GM18499 (cell line): ENCODE data around the gene ADAM17.
"Not testable (repeated sequence)": the region's sequence is repeated elsewhere in the genome, so short reads cannot be mapped to it uniquely, and the experiment has no call there.

ENCODE experiments used
- ATAC-seq: cut with Tn5 transposase; IDR thresholded peaks from one replicate; pipeline ENCODE4 v1.9.1; 2021; ENCODE audit warnings: moderate number of reproducible peaks; ENCODE audit not compliant: insufficient read depth, unreplicated experiment

Gene ADAM17

DNA sequence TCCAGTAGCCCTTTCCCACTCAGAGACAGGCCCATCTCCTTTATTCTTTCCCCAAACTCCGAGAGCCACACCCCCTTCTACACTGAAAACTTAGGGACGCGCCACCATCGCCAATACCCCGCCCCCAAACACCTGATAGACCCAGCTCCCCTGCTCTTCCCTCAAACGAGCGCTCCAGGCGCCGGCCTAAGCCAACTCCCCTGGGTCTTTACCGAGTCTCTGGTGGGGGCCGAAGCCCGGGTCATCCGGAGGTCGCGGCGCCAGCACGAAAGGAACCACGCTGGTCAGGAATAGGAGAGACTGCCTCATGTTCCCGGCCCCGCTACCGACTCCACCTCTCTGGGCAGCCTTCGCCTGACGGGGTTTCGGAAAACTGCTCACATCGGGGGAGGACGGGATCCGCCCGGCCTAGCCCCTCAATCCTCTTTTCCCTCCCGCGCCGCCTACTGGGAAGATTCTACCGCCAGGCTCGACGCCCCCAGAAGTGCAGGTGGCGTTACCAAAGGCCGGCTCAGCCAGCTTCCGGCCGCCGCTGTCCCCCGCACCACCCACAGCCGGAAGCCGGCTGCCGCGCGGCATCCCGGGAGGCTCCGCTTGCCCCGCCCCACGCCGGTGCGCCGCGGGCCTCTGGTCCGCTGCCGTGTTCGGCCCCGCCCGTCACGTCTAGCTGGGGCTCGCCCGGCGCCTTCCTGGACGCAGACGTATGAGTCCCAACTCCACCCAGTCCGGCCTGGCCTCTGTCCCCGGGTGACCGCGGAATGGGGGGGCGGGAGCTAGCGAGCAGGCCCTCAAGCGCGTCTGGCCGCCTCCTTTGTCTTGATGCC lies at the start of gene ADAM17:
Gene ADAM17, minus strand, starts transcription at position 534 of the 824 bp plus-strand sequence. Its CDS starts 225 bp downstream, at position 309.
- peak; percentile 69 for ATAC-seq

DNA sequence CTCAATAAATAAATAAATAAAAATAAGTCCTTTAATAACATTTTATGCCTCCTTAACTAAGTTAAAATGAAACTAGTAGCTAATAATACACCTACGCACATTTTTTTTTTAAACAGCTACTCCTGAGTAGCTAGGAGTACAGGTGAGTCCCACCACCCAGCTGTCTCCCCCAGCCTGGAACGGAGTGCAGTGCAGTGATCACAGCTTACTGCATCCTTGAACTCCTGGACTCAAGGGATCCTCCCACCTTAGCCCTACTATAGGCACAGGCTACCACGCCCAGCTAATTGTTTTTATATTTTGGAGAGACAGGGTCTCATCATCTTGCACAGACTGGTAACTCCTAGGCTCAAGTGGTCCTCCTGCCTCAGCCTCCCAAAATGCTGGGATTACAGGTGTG lies 46.8 kb upstream of the ADAM17 start:
- no peak for ATAC-seq

DNA sequence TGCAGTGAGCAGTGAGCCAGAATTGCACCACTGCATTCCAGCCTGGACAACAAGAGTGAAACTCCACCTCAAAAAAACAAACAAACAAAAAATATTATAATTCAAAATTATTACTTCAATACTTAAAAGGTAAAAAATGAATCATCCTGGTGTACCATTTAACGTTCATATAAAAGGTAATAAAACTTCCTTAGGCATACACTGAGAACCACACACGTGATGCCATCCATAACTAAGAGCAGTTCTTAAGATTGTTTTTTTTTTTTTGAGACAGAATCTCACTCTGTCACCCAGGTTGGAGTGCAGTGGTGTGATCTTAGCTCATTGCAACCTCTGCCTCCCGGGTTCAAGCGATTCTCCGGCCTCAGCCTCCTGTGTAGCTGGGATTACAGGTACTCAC lies 45.8 kb upstream of the ADAM17 start:
- no peak for ATAC-seq

DNA sequence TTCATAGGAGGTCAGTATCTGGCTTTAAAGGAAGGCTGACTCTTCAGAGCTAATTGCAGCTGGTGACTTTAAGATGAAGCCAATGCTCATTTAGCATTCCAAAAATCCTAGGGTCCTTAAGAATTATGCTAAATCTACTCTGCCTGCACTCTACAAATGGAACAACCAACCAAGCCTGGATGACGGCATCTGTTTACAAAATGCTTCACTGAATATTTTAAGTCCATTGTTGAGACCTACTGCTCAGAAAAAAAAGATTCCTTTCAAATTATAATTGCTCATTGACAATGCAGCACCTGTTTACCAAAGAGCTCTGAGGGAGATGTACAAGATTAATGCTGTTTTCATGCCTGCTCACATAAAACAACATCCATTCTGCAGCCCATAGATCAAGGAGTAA lies 43.8 kb upstream of the ADAM17 start:
- ATAC-seq, result no peak

DNA sequence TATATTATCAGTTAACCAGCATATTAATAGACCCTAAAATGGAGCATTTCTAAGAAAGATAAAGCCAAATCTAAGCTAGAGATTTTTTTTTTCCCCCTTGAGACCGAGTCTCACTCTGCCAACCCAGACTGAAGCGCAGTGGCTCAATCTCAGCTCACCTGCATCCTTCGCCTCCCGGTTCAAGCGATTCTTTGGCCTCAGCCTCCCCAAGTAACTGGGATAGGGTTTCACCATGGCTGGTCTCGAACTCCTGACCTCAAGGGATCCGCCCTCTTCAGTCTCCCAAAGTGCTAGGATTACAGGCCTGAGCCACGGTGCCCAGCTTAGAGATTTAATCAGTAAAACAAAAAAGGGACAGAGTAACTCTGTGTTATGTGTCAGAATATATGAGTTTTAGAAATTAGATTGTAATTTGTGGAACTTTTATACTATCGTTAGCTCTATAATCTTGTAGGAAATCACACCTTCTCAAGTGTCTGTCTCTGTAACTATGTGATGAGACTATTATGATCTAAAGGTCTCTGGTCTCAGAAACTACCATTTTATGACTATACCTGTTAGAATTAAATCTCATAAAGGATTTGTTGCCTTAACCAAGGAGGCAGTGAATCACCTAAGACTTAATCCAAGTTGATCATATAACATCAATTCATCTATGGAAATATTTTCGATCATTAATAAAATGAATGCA lies 41.1 kb upstream of the ADAM17 start:
- no peak for ATAC-seq

DNA sequence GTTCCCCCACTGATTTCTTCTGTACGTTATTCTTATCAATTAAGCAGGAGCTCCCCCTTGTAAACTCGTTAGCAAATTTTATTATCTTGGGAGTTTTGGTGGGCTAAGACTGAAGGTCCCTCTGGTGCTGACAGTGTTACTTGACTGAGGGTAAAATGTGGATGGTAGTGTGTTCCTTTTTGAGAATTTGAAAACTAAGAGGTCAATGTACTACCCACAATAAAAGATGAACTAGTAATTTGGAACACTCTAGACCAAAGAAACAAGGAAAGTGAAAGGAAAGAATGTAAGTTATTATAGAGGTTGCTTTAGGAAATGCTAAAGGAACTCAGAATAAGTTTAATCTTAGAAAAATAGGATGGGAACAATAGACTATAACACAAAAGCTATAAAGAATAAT lies 40.1 kb upstream of the ADAM17 start:
- ATAC-seq, result no peak

DNA sequence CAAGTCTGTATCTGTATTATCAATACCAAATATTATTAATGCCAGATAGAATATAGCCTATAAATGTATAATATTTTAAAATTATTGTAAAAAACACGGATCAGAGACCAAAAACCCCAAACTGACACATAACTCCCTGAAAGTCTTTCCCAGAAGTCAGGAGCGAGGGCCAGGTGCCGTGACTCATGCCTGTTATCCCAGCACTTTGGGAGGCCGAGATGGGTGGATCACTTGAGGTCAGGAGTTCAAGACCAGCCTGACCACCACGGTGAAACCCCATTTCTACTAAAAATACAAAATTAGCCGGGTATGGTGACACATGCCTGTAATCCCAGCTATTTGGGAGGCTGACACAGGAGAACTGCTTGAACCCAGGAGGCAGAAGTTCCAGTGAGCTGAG lies 39.6 kb upstream of the ADAM17 start:
- not testable (repeated sequence) for ATAC-seq

DNA sequence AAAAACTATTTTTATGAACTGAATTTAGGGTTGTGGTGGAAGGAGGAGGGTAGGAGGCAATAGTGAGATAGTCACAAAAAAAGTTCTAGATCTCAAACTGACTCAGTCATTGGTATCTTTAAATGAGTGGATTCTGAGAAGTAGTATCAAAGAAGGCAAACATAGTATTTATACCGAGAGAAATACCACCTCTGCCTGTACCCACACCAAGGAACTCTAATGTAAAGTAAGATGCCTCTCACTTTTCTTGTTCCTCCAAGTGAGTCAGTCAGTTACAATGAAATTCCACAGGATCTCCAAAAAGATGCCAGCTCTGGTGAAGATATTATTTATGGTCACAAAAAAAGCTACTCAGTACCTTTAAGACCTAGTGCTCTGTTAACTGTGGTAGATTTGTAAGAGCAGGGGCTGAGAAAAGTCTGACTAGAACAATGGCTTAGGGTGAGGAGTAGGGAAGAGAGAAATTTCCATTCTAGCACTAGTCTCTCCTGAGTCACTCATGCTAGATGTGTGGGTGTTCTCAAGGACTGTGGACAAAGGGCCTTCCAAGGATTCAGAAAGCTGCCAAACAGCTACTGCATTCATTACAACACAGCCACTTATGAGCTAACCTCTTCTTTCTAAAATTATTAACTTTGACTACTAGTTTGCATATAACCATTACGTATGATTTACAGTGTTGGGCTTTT lies 38.9 kb upstream of the ADAM17 start:
- no peak for ATAC-seq

DNA sequence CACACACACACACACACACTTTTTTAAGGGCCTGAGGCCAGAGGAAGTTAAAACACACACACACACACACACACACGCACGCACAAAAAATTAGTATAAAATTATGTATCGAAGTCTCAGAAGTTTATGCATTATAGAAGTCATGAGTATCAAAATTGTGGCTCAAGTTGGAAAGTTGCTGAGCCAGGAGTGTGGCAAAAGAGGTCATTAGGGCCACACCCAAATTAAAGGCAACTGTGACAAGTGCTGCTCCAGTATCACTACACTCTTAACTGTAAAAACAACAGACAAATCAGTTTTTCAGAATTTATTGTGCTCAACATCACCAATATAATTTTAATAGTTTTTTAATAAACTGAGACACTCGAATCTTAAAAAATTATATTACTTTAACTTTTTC lies 38.3 kb upstream of the ADAM17 start:
- ATAC-seq, result no peak

DNA sequence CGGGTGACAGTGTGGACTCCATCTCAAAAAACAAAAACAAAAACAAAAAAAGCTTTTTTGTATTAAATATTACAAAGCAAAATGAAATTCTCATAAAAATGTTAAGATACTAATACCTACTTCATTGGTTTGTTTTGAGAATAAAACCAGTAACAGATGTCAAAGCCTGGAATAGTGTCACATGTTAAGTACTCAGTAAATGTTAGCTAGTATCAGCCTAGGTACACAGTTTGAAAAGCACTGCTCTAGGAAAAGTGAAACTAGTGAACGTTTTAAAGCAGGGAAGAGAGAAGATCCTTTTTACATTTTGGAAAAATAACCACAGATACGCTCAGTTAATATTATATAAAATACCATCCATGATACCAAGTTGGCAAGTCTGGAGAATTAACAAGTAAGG lies 37.1 kb upstream of the ADAM17 start:
- ATAC-seq, result no peak

DNA sequence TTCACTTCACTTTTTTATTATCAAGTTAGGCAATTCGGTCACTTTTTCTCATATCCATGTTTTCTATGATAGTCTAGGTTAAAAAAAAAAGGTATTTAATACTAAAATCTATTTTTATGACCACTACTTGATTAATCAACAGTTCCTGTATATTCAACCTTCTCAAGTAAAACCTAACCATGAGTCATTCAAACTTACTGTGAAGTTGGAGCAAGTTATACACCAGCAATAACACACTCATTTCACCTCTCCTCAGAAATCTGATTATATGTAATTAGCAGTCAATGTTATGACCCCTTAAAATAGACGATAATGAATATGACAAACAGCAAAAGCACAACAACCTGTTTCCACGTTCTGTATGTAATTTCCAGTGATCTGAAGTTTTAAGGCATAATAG lies 35.0 kb upstream of the ADAM17 start:
- no peak for ATAC-seq

DNA sequence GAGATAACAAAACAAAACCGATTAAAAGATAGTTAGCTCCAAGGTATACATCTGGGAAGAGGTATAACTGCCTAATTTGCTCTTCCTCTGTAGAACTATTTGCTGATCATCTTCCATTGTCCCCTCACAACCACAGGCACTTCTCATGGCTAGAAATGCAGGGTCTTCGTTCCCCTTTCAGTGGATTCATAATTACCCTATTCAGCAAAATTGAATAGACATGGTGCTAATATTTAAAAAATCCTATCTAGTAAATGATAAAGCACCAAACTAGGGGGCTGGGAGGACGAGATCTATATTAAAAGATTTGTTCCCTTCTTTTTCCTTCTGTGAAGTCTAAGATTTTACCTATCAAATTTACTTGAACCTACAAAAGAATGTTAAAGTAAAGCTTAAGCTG lies 30.8 kb upstream of the ADAM17 start:
- ATAC-seq, result no peak

DNA sequence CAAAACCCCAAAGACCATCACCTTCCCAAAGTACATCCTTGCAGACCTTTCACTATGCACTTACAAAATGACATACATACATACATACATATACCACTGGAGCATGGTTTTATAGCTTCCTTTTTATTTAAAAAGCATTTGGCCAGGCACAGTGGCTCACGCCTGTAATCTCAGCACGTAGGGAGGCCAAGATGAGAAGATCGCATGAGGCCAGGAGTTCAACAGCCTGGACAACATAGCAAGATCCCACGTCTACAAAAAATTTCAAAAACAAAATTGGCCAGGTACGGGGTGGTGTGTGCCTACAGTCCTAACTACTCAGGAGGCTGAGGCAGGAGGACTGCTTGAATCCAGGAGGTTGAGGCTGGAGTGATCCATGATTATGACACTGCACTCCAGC lies 29.9 kb upstream of the ADAM17 start:
- ATAC-seq, result no peak

DNA sequence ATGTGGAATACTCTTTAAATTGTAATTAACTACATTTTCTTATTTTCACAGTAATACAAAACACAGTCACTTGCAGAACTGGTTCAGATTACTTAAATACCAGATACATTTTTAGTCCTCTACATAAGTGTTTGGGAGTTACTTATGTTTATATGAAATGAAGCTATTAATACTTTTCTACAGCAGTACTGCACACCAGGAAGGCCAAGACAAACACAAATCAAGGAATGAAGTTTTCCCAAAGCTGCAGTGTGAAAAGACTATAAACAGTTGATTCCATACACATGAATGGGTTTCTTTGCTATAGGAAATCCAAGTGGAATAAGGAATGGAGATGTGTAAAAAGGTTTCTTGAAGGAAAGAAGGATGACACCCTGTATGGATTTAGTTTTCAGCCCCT lies 29.3 kb upstream of the ADAM17 start:
- ATAC-seq, result not testable (repeated sequence)

DNA sequence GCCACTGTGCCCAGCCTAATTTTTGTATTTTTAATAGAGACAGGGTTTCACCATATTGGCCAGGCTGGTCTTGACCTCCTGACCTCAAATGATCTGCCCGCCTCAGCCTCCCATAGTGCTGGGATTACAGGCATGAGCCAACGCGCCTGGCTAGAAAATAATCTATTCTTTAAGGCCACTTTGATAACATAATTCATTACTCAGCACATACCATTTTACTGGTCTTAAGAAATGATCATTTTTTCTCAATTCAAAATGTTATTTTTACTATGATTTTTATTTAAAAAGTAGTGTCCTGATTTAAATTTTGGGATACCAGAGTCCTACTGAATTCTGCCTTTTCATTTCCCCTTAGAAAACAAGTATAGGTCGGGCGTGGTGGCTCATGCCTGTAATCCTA lies 27.0 kb upstream of the ADAM17 start:
- no peak for ATAC-seq

DNA sequence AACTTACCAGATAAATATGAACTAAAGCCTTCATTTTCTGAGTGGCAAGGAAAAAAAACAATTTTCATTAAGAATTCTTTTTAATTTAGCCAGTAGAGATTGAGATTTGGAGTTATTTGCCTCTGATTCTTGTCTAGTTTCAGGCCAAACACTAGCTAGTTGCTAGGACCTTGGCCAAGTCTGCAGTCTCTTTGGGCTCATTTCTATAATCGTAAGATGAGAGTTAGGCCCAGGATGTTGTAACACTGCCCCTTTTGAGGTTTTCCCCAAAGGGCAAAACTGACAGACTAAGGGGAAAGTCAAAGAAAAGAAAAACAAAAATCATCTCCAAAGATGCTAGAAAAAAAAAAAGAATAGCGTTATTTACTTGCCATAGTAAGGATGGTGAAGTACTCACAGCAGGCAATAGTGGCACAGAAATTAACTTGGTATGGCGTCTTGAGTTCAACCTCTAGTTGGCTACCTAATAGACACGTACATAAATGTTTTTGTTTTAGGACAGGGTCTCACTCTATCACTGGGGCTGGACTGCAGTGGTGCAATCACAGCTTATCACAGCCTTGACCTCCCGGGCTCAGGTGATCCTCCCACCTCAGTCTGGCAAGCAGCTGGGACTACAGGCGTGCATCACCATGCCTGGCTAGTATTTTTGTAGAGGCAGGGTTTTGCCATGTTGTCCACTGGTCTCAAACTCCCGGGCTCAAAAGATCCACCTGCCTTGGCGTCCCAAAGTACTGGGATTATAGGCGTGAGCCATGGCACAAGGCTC lies 23.0 kb upstream of the ADAM17 start:
- no peak for ATAC-seq

DNA sequence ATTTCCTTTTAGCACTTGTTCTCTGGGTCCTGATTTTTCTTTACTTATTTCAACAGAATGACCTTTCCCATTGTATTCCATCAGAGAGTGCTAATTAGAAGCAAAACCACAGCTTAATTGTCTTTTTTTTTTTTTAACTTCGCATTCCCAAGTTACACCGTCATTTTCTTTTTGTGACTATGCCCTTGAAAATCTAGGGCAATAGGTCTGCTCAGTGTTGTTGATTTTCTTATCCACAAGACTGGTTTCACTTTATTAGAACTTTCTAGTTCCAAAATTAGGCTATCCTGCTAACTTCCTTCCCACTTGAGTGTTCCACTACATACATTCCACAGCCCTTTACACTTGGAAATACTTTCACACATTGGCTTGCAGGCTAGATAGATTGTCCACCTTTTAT lies 18.7 kb upstream of the ADAM17 start:
- ATAC-seq, result no peak

DNA sequence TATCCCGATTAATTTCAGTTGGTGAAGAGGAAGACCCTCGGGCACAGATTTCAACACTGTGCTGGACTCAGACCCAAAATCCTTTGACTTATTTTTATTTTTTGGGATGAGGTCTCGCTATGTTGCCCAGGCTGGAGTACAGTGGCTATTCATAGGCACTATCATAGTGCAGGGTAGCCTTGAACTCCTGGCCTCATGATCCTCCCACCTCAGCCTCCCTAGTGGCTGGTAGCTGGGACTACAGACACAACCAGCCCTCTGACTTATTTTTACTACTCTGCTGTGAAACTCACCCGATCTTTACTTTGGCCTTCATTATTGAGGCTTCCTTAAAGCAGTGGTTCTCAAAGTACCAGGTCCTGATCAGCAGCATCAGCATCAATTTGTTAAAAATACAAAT lies 18.2 kb upstream of the ADAM17 start:
- ATAC-seq, result no peak

DNA sequence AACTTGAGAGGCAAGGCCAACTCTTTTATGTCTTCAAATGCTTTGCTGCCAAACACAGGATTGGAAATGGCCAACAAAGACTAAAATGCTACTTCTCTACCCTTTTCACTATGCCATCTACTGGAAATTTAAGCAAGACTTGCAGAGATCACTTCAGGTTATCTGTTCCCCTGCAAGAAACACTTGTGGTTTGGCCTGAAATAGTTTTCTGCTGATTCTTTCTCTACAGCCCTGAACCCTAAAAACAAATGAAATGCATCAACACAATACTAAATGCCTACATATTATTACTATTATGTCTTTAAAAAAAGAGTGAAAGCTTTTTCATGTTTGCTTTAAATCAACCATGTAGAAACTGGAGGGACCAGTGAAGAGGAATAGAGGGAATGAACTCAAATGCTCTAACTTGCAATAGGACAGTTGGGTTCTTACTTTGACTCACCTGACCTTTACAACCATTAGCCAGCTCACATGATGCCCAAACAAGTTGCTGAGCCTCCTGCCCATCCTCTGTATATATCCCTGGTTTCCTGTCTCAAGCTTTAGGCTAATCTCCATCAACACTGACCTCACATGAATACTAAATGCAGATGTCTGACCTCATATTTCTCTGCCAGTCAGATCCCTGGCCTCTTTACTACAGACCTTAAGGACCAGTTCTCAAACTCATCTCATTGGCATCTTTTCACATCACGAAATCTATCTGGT lies 17.5 kb upstream of the ADAM17 start:
- ATAC-seq, result no peak
